ENCODE results near the gene ZBTB38. TPM values are rescaled to one million over a fixed set of nuclear protein-coding genes. Genes with fewer than 3 reads are reported as not detected.

The ZBTB38 gene
- total and polyA plus RNA-seq, 2 experiments from 2014 or later = 8.7 to 11.5 TPM

GRCh38 chr3:141391298-141391990, 23.1 kb downstream of the ZBTB38 start (continued):
- TF ChIP-seq ZNF462 (CRISPR knock-in tag; IDR thresholded peaks at IDR 0.05) (no peak), CTCF (conservative IDR thresholded peaks at IDR 0.05; ENCODE audit: low read depth in 2 of 2) (no peak), NANOG (IDR thresholded peaks at IDR 0.05; ENCODE audit: borderline replicate concordance) (no peak), EZH2phosphoT487 (IDR thresholded peaks at IDR 0.05; ENCODE audit: unreplicated experiment) (no peak), EZH2 (IDR thresholded peaks at IDR 0.05; ENCODE audit: low read depth, unreplicated experiment) (no peak), ZNF331 (CRISPR knock-in tag; IDR thresholded peaks at IDR 0.05; ENCODE audit: low read depth) (no peak), ETS1 (IDR thresholded peaks at IDR 0.05) (no peak), CREB1 (CRISPR knock-in tag; IDR thresholded peaks at IDR 0.05; ENCODE audit: low read depth) (no peak), STAT1 (IDR thresholded peaks at IDR 0.05; ENCODE audit: unreplicated experiment) (no peak), ZNF114 (CRISPR knock-in tag; IDR thresholded peaks at IDR 0.05) (no peak)

All from GM23338 (cell line).